K562 (cell line): ENCODE data around the gene TOP3A. TPM values are rescaled to one million over a fixed set of nuclear protein-coding genes. Genes with fewer than 3 reads are reported as not detected.
A peak's percentile ranks its signal among the peaks of the same experiment; 100 is the strongest.

ENCODE experiments used
- BACH1 ChIP-seq: fragments of 200-800 bp; sonication (Bioruptor generic); IDR thresholded peaks from 2 replicates; pipeline ENCODE4 v1.6.1; 2016; ENCODE audit warnings: missing genetic modification characterization, missing compliant biosample characterization
- BMI1 ChIP-seq: fragments of 150-350 bp; IDR thresholded peaks from 2 replicates; pipeline ENCODE4 v1.6.1; 2014; ENCODE audit warnings: low read length
- BRD9 ChIP-seq: fragments of 450-650 bp; IDR thresholded peaks from 2 replicates; pipeline ENCODE4 v1.6.1; 2018; ENCODE audit warnings: low read depth; ENCODE audit not compliant: partially characterized antibody
- EGR1 ChIP-seq: fragments of 450-650 bp; conservative IDR thresholded peaks from 2 replicates; pipeline ENCODE4 v1.6.1; 2017; ENCODE audit warnings: mild to moderate bottlenecking
- EWSR1 ChIP-seq: fragments of 450-650 bp; IDR thresholded peaks from 2 replicates; pipeline ENCODE4 v1.6.1; 2018; ENCODE audit warnings: borderline replicate concordance, mild to moderate bottlenecking, low read depth, moderate library complexity; ENCODE audit not compliant: partially characterized antibody
- FOXJ3 ChIP-seq: sonication (generic); formaldehyde crosslinking; IDR thresholded peaks from 2 replicates; pipeline ENCODE4 v1.4.0; 2020; ENCODE audit warnings: mild to moderate bottlenecking, missing genetic modification reagents
- HIVEP1 ChIP-seq: fragments of 250-450 bp; sonication (Bioruptor Pico); IDR thresholded peaks from 2 replicates; pipeline ENCODE4 v1.4.0; 2020; ENCODE audit warnings: mild to moderate bottlenecking
- KLF1 ChIP-seq: fragments of 450-650 bp; IDR thresholded peaks from 2 replicates; pipeline ENCODE4 v1.6.1; 2016; ENCODE audit warnings: missing genetic modification characterization, missing compliant biosample characterization
- RAD51 ChIP-seq: fragments of 450-650 bp; IDR thresholded peaks from 2 replicates; pipeline ENCODE4 v1.7.1; 2016; ENCODE audit warnings: low read depth, mild to moderate bottlenecking, borderline replicate concordance
- RBM17 ChIP-seq: fragments of 200-400 bp; formaldehyde crosslinking; IDR thresholded peaks from 2 replicates; pipeline ENCODE4 v1.6.1; 2017; ENCODE audit warnings: low read depth, mild to moderate bottlenecking, low read length, borderline replicate concordance
- SMAD1 ChIP-seq: fragments of 150-350 bp; IDR thresholded peaks from 2 replicates; pipeline ENCODE4 v1.6.1; 2014; ENCODE audit warnings: low read length, low read depth; ENCODE audit not compliant: partially characterized antibody
- SP2 ChIP-seq: IDR thresholded peaks from 2 replicates; pipeline ENCODE4 v1.6.1; 2011; ENCODE audit warnings: mild to moderate bottlenecking, low read depth, low read length, moderate library complexity; ENCODE audit not compliant: poor library complexity, severe bottlenecking; ENCODE audit errors: extremely low read depth
- ZC3H4 ChIP-seq: sonication (generic); formaldehyde crosslinking; IDR thresholded peaks from 2 replicates; pipeline ENCODE4 v1.9.0; 2021; ENCODE audit warnings: missing genetic modification reagents, borderline replicate concordance
- ZNF24 ChIP-seq: fragments of 450-650 bp; IDR thresholded peaks from 2 replicates; pipeline ENCODE4 v1.6.1; 2016
- ZNF778 ChIP-seq: fragments of 450-650 bp; formaldehyde crosslinking; IDR thresholded peaks from 2 replicates; pipeline ENCODE4 v1.4.0; 2020; ENCODE audit warnings: mild to moderate bottlenecking, moderate library complexity
- ZSCAN29 ChIP-seq: fragments of 450-650 bp; IDR thresholded peaks from 2 replicates; pipeline ENCODE4 v1.6.1; 2017
- polyA plus RNA-seq, 8 experiments: library from polyadenylated mRNA; depleted of rRNA in 4 of 8; stranded (reverse) in 5 of 8; unstranded in 3 of 8; fragments of >200 nt; fragmentation: Nextera tagmentation in 2 of 8; fragmentation: Illumina TruSeq in 1 of 8; extraction: Ambion mirVana in 2 of 8; extraction: Trizol in 1 of 8; gene quantifications; 2 replicates each; pipeline versions ENCODE4 v1.2.1 to v1.2.3, GENCODE V29; 2011 to 2014; ENCODE audit warnings: inconsistent platforms in 1 of 8, missing spikeins in 1 of 8
- total RNA-seq, 7 experiments: library from RNA; depleted of rRNA in 6 of 7; stranded (reverse); fragments of >200 nt in 6 of 7; fragmentation: Illumina TruSeq in 2 of 7; extraction: Trizol in 2 of 7; gene quantifications; 2 replicates each; pipeline versions ENCODE4 v1.2.1 to v1.2.3, GENCODE V29; 2011 to 2021; ENCODE audit warnings: low replicate concordance in 1 of 7
- TF ChIP-seq, protein P1 (sequence below): sonication (generic); formaldehyde crosslinking; IDR thresholded peaks from 2 replicates; pipeline ENCODE4 v1.8.1; 2023; ENCODE audit warnings: mild to moderate bottlenecking, missing genetic modification reagents, moderate library complexity
- TF ChIP-seq, protein P2 (sequence below): fragments of 250-450 bp; sonication (Bioruptor Pico); IDR thresholded peaks from 2 replicates; pipeline ENCODE4 v1.4.0; 2020; ENCODE audit warnings: mild to moderate bottlenecking
- TF ChIP-seq, protein P3 (sequence below): fragments of 450-650 bp; formaldehyde crosslinking; IDR thresholded peaks from 2 replicates; pipeline ENCODE4 v1.4.0; 2020; ENCODE audit warnings: mild to moderate bottlenecking, moderate library complexity
- TF ChIP-seq, protein P4 (sequence below): sonication (generic); formaldehyde crosslinking; IDR thresholded peaks from 2 replicates; pipeline ENCODE4 v1.8.0; 2022; ENCODE audit warnings: mild to moderate bottlenecking, missing genetic modification reagents

The TOP3A gene
- total and polyA plus RNA-seq, 9 of the 15 experiments (the other 6 are each of a cell fraction or from before 2014, with no cell fraction given), result 5.2 to 49.7 (median 24.7) TPM

DNA sequence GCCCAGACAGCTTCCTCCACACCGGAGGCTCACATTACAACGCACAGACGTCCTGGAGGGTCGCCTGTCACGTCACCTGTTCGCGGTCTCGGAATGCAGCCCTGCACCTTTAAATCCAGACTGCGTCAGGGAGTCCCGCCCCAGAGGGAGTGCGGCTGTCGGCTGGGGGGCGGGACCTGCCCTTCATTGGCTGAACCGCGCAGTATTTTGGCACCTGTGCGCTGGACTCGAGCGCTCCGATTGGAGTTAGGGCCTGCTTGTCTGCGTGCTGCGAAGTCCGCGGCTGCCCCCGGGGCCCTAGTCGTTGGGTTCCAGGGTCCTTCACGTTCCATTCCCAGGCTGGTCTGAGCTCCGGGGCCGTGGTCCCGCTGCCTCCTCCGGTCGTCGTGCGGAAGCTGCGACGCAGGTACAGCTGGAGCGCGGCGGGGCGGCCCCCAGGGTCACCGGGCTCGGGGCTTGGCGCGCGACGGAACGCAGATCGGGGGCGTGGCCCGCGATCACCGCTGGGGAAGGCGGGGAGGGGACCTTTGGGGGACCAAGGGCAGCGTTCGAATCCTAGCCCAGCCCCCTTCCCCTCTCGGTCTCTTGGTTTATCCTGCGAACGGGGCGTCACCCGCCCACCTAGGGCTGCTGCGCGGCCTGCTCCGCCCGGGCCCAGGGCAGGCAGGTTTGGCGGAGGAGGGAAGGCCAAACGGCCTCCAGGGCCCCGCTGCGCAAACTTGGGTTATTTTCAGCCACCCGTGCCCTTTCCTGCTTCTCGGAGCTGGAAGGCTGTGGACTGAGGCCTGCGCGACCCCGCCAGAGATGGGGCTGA lies 54.3 kb downstream of the TOP3A start, which contains the start of gene MIEF2 (continued):
- no peak for TF ChIP-seq SMAD1
- TF ChIP-seq BRD9, result no peak
- TF ChIP-seq, protein P1, sequence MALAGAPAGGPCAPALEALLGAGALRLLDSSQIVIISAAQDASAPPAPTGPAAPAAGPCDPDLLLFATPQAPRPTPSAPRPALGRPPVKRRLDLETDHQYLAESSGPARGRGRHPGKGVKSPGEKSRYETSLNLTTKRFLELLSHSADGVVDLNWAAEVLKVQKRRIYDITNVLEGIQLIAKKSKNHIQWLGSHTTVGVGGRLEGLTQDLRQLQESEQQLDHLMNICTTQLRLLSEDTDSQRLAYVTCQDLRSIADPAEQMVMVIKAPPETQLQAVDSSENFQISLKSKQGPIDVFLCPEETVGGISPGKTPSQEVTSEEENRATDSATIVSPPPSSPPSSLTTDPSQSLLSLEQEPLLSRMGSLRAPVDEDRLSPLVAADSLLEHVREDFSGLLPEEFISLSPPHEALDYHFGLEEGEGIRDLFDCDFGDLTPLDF (CRISPR knock-in tag), result no peak
- no peak for TF ChIP-seq RAD51
- no peak for TF ChIP-seq ZSCAN29
- TF ChIP-seq, protein P2, sequence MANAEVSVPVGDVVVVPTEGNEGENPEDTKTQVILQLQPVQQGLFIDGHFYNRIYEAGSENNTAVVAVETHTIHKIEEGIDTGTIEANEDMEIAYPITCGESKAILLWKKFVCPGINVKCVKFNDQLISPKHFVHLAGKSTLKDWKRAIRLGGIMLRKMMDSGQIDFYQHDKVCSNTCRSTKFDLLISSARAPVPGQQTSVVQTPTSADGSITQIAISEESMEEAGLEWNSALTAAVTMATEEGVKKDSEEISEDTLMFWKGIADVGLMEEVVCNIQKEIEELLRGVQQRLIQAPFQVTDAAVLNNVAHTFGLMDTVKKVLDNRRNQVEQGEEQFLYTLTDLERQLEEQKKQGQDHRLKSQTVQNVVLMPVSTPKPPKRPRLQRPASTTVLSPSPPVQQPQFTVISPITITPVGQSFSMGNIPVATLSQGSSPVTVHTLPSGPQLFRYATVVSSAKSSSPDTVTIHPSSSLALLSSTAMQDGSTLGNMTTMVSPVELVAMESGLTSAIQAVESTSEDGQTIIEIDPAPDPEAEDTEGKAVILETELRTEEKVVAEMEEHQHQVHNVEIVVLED (CRISPR knock-in tag), result 0 out of 2 replicates have a peak, but pooled peaks have one; percentile 24
- TF ChIP-seq, protein P3, sequence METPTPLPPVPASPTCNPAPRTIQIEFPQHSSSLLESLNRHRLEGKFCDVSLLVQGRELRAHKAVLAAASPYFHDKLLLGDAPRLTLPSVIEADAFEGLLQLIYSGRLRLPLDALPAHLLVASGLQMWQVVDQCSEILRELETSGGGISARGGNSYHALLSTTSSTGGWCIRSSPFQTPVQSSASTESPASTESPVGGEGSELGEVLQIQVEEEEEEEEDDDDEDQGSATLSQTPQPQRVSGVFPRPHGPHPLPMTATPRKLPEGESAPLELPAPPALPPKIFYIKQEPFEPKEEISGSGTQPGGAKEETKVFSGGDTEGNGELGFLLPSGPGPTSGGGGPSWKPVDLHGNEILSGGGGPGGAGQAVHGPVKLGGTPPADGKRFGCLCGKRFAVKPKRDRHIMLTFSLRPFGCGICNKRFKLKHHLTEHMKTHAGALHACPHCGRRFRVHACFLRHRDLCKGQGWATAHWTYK, result no peak
- no peak for TF ChIP-seq BACH1 (tag)
- TF ChIP-seq ZNF24, result no peak
- TF ChIP-seq KLF1, result no peak
- no peak for TF ChIP-seq RBM17
- peak; percentile 67 for TF ChIP-seq SP2
- TF ChIP-seq FOXJ3, result no peak
- no peak for TF ChIP-seq ZC3H4
- TF ChIP-seq EGR1, result 0 out of 2 replicates have a peak, but pooled peaks have one; percentile 37
- no peak for TF ChIP-seq HIVEP1
- TF ChIP-seq BMI1, result no peak
- no peak for TF ChIP-seq ZNF778
- TF ChIP-seq, protein P4, sequence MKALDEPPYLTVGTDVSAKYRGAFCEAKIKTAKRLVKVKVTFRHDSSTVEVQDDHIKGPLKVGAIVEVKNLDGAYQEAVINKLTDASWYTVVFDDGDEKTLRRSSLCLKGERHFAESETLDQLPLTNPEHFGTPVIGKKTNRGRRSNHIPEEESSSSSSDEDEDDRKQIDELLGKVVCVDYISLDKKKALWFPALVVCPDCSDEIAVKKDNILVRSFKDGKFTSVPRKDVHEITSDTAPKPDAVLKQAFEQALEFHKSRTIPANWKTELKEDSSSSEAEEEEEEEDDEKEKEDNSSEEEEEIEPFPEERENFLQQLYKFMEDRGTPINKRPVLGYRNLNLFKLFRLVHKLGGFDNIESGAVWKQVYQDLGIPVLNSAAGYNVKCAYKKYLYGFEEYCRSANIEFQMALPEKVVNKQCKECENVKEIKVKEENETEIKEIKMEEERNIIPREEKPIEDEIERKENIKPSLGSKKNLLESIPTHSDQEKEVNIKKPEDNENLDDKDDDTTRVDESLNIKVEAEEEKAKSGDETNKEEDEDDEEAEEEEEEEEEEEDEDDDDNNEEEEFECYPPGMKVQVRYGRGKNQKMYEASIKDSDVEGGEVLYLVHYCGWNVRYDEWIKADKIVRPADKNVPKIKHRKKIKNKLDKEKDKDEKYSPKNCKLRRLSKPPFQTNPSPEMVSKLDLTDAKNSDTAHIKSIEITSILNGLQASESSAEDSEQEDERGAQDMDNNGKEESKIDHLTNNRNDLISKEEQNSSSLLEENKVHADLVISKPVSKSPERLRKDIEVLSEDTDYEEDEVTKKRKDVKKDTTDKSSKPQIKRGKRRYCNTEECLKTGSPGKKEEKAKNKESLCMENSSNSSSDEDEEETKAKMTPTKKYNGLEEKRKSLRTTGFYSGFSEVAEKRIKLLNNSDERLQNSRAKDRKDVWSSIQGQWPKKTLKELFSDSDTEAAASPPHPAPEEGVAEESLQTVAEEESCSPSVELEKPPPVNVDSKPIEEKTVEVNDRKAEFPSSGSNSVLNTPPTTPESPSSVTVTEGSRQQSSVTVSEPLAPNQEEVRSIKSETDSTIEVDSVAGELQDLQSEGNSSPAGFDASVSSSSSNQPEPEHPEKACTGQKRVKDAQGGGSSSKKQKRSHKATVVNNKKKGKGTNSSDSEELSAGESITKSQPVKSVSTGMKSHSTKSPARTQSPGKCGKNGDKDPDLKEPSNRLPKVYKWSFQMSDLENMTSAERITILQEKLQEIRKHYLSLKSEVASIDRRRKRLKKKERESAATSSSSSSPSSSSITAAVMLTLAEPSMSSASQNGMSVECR (CRISPR knock-in tag), result peak; percentile 71; the same call in 1 of the 2 replicates
- TF ChIP-seq EWSR1, result no peak
